Measurements from ENCODE around the gene GFRA1. TPM values are rescaled to one million over a fixed set of nuclear protein-coding genes. Genes with fewer than 3 reads are reported as not detected.

Gene GFRA1
- total and polyA plus RNA-seq, 2 donors (not counting 3 experiments of a cell fraction or from before 2014, with no cell fraction given) = 0.22 to 0.88 TPM

DNA sequence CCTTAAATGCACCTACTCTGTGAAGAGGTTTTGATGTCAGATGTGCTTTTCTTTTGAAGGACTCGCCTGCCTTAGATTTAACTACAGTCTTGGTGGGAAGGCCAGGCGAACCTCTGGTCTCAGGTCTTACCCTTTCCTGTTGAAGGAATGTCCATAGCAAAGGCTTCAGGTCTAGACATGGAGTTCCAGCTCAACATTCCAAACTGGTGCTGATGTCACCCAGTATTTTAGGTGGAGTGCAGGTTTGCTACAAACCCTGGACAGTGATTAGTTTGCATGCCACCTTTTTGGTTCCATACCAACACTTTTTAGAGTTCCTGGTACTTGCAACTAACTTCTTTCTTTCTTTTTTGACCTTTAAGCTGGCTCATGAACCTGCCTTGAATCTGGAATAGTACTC lies 258.7 kb downstream of the GFRA1 start:
- FAIRE-seq = no peak
- dilution Hi-C loops (cut with MboI; ENCODE audit: extremely low pct_ligation_motif_present, low sequenced_read_pairs) (no loop called here), intact Hi-C loops (cut with micrococcal nuclease) (no loop called here)
- no peak overlapping the region for H3K9ac ChIP-seq (replicated peaks; ENCODE audit: extremely low read depth, insufficient read depth, low read length)
- H3K4me1 ChIP-seq (ENCODE audit: control insufficient read depth, extremely low read depth, insufficient read depth, low read length) = no peaks in the 10 kb centered on the region
- H2AFZ ChIP-seq (ENCODE audit: low read depth, low read length) = no peak overlapping the region
- DNase-seq (ENCODE audit: low read depth, low spot score) = no peak
- ChIA-PET CTCF (no interaction called here), POLR2A (no interaction called here)
- no peaks in the 10 kb centered on the region for H3K79me2 ChIP-seq (ENCODE audit: control insufficient read depth, insufficient read depth, low read length)
- no TSS peak for BruUV-seq (replicated peaks)
- no peak for TF ChIP-seq POLR2A (IDR thresholded peaks at IDR 0.05; ENCODE audit: low read depth, low read length)
- no peaks in the 10 kb centered on the region for H4K20me1 ChIP-seq (replicated peaks; ENCODE audit: control insufficient read depth, extremely low read depth, insufficient read depth, low read length)
- H3K4me2 ChIP-seq (ENCODE audit: insufficient read depth, low read length) = no peak overlapping the region
- peaks cover 4% of the 10 kb centered on the region for H3K9me3 ChIP-seq (replicated peaks; ENCODE audit: control insufficient read depth, insufficient read depth, low read length)
- H3K36me3 ChIP-seq (ENCODE audit: control insufficient read depth in 2 of 2, extremely low read depth in 1 of 2, insufficient read depth in 2 of 2, low read length in 2 of 2) = no peaks in the 10 kb centered on the region
- no peaks in the 10 kb centered on the region for H3K9me1 ChIP-seq (replicated peaks; ENCODE audit: control insufficient read depth, extremely low read depth, insufficient read depth, low read length)
- H3K27ac ChIP-seq (ENCODE audit: insufficient read depth, low read depth, low read length) = no peak overlapping the region
- no peak overlapping the region for H3K4me3 ChIP-seq (replicated peaks in 1 of 3; ENCODE audit: insufficient read depth in 1 of 3, low read depth in 1 of 3, low read length in 3 of 3)
- H3K27me3 ChIP-seq (ENCODE audit: control insufficient read depth in 2 of 2, insufficient read depth in 2 of 2, low read length in 2 of 2) = no peaks in the 10 kb centered on the region

DNA sequence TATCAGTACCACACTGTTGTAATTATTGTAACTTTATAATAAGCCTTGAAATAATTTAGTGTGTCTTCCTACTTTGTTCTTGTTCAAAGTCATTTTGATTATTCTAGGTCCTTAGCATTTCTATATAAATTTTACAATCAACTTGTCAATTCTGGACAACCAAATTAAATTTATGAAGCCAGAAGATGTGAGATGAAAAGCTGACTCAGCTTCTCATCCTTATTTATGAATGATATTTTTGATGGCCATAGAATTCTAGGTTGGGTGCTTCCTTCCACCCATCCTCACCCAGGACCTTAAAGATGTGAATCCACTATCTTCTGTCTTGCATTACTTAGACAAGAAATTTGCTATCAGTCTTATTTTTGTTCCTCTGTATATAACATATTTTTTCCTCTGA lies 261.1 kb downstream of the GFRA1 start:
- no peak overlapping the region for H3K4me3 ChIP-seq (replicated peaks in 1 of 3; ENCODE audit: insufficient read depth in 1 of 3, low read depth in 1 of 3, low read length in 3 of 3)
- H3K27ac ChIP-seq (ENCODE audit: insufficient read depth, low read depth, low read length) = no peak overlapping the region
- H3K79me2 ChIP-seq (ENCODE audit: control insufficient read depth, insufficient read depth, low read length) = no peaks in the 10 kb centered on the region
- BruUV-seq (replicated peaks) = no TSS peak
- no peaks in the 10 kb centered on the region for H3K36me3 ChIP-seq (ENCODE audit: control insufficient read depth in 2 of 2, extremely low read depth in 1 of 2, insufficient read depth in 2 of 2, low read length in 2 of 2)
- TF ChIP-seq FOS (IDR thresholded peaks at IDR 0.05; ENCODE audit: borderline replicate concordance, insufficient read depth, low read length) (no peak), JUN (IDR thresholded peaks at IDR 0.05; ENCODE audit: borderline replicate concordance, insufficient read depth, insufficient read length, low read depth) (no peak), MYC (IDR thresholded peaks at IDR 0.05; ENCODE audit: low read depth, low read length) (no peak)
- TF ChIP-seq, protein P1, sequence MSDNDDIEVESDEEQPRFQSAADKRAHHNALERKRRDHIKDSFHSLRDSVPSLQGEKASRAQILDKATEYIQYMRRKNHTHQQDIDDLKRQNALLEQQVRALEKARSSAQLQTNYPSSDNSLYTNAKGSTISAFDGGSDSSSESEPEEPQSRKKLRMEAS (IDR thresholded peaks at IDR 0.05; ENCODE audit: insufficient read depth, insufficient read length) = no peak
- TF ChIP-seq, protein P2, sequence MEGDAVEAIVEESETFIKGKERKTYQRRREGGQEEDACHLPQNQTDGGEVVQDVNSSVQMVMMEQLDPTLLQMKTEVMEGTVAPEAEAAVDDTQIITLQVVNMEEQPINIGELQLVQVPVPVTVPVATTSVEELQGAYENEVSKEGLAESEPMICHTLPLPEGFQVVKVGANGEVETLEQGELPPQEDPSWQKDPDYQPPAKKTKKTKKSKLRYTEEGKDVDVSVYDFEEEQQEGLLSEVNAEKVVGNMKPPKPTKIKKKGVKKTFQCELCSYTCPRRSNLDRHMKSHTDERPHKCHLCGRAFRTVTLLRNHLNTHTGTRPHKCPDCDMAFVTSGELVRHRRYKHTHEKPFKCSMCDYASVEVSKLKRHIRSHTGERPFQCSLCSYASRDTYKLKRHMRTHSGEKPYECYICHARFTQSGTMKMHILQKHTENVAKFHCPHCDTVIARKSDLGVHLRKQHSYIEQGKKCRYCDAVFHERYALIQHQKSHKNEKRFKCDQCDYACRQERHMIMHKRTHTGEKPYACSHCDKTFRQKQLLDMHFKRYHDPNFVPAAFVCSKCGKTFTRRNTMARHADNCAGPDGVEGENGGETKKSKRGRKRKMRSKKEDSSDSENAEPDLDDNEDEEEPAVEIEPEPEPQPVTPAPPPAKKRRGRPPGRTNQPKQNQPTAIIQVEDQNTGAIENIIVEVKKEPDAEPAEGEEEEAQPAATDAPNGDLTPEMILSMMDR (IDR thresholded peaks at IDR 0.05; ENCODE audit: extremely low read depth in 1 of 2, insufficient read depth in 1 of 2, low read depth in 1 of 2, low read length in 2 of 2) = no peak
- dilution Hi-C loops (cut with MboI; ENCODE audit: extremely low pct_ligation_motif_present, low sequenced_read_pairs) (no loop called here), intact Hi-C loops (cut with micrococcal nuclease) (no loop called here)
- DNase-seq (ENCODE audit: low read depth, low spot score) = no peak
- no peaks in the 10 kb centered on the region for H3K27me3 ChIP-seq (ENCODE audit: control insufficient read depth in 2 of 2, insufficient read depth in 2 of 2, low read length in 2 of 2)
- no peak for FAIRE-seq
- POLR2A ChIA-PET = no interaction called here
- peaks cover 2% of the 10 kb centered on the region for H3K9me3 ChIP-seq (replicated peaks; ENCODE audit: control insufficient read depth, insufficient read depth, low read length)
- CTCF ChIA-PET = no interaction called here
- H3K4me1 ChIP-seq (ENCODE audit: control insufficient read depth, extremely low read depth, insufficient read depth, low read length) = no peaks in the 10 kb centered on the region
- H4K20me1 ChIP-seq (replicated peaks; ENCODE audit: control insufficient read depth, extremely low read depth, insufficient read depth, low read length) = no peaks in the 10 kb centered on the region
- no peak overlapping the region for H3K4me2 ChIP-seq (ENCODE audit: insufficient read depth, low read length)
- no peak overlapping the region for H2AFZ ChIP-seq (ENCODE audit: low read depth, low read length)
- H3K9ac ChIP-seq (replicated peaks; ENCODE audit: extremely low read depth, insufficient read depth, low read length) = no peak overlapping the region
- no peaks in the 10 kb centered on the region for H3K9me1 ChIP-seq (replicated peaks; ENCODE audit: control insufficient read depth, extremely low read depth, insufficient read depth, low read length)
